ENCODE results near the gene GALNT9. TPM values are rescaled to one million over a fixed set of nuclear protein-coding genes. Genes with fewer than 3 reads are reported as not detected.

The GALNT9 gene
- polyA plus RNA-seq, 1 donor from 2014 or later: 13.5 TPM

GRCh38 chr12:132294121-132295034, 35.0 kb downstream of the GALNT9 start:
- H4K20me1 ChIP-seq (ENCODE audit: insufficient read depth): no peaks in the 10 kb centered on the region
- no peaks in the 10 kb centered on the region for H3K36me3 ChIP-seq (ENCODE audit: insufficient read depth, low read length)
- no peak overlapping the region for H3K4me2 ChIP-seq (ENCODE audit: low read length)
- no peak overlapping the region for H2AFZ ChIP-seq (ENCODE audit: low read depth, low read length)
- TF ChIP-seq SMC3 (conservative IDR thresholded peaks at IDR 0.05; ENCODE audit: poor library complexity) (no peak), TAF1 (IDR thresholded peaks at IDR 0.05; ENCODE audit: low read depth) (no peak), EP300 (conservative IDR thresholded peaks at IDR 0.05; ENCODE audit: poor library complexity, severe bottlenecking) (no peak), CTCF (IDR thresholded peaks at IDR 0.05; ENCODE audit: poor library complexity, severe bottlenecking) (no peak), MXI1 (conservative IDR thresholded peaks at IDR 0.05; ENCODE audit: poor library complexity, severe bottlenecking) (no peak), EZH2 (IDR thresholded peaks at IDR 0.05; ENCODE audit: borderline replicate concordance, insufficient read depth, low read length, poor library complexity, severe bottlenecking) (no peak)
- TF ChIP-seq, protein P1, sequence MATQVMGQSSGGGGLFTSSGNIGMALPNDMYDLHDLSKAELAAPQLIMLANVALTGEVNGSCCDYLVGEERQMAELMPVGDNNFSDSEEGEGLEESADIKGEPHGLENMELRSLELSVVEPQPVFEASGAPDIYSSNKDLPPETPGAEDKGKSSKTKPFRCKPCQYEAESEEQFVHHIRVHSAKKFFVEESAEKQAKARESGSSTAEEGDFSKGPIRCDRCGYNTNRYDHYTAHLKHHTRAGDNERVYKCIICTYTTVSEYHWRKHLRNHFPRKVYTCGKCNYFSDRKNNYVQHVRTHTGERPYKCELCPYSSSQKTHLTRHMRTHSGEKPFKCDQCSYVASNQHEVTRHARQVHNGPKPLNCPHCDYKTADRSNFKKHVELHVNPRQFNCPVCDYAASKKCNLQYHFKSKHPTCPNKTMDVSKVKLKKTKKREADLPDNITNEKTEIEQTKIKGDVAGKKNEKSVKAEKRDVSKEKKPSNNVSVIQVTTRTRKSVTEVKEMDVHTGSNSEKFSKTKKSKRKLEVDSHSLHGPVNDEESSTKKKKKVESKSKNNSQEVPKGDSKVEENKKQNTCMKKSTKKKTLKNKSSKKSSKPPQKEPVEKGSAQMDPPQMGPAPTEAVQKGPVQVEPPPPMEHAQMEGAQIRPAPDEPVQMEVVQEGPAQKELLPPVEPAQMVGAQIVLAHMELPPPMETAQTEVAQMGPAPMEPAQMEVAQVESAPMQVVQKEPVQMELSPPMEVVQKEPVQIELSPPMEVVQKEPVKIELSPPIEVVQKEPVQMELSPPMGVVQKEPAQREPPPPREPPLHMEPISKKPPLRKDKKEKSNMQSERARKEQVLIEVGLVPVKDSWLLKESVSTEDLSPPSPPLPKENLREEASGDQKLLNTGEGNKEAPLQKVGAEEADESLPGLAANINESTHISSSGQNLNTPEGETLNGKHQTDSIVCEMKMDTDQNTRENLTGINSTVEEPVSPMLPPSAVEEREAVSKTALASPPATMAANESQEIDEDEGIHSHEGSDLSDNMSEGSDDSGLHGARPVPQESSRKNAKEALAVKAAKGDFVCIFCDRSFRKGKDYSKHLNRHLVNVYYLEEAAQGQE (IDR thresholded peaks at IDR 0.05; ENCODE audit: borderline replicate concordance): no peak
- no peaks in the 10 kb centered on the region for H3K79me2 ChIP-seq (replicated peaks; ENCODE audit: insufficient read depth, low read length)
- H3F3A ChIP-seq (ENCODE audit: insufficient read depth, low read length, poor library complexity, severe bottlenecking): no peaks in the 10 kb centered on the region
- no peak overlapping the region for H3K27ac ChIP-seq (ENCODE audit: low read length)
- H3K9me2 ChIP-seq (ENCODE audit: insufficient read depth, low read length): no peaks in the 10 kb centered on the region
- no peaks in the 10 kb centered on the region for H3K27me3 ChIP-seq (ENCODE audit: insufficient read depth, low read depth, low read length)
- H3K9ac ChIP-seq (ENCODE audit: low read length): no peak overlapping the region
- H3K9me3 ChIP-seq (ENCODE audit: low read length): no peaks in the 10 kb centered on the region
- no peak overlapping the region for H3K4me3 ChIP-seq (ENCODE audit: low read length)

GRCh38 chr12:132292328-132293319, 36.8 kb downstream of the GALNT9 start:
- no peaks in the 10 kb centered on the region for H3K9me3 ChIP-seq (ENCODE audit: low read length)
- H3K79me2 ChIP-seq (replicated peaks; ENCODE audit: insufficient read depth, low read length): no peaks in the 10 kb centered on the region
- H4K20me1 ChIP-seq (ENCODE audit: insufficient read depth): no peaks in the 10 kb centered on the region
- H3K36me3 ChIP-seq (ENCODE audit: insufficient read depth, low read length): no peaks in the 10 kb centered on the region
- H3K27ac ChIP-seq (ENCODE audit: low read length): no peak overlapping the region
- H3K9ac ChIP-seq (ENCODE audit: low read length): no peak overlapping the region
- no peak overlapping the region for H3K4me2 ChIP-seq (ENCODE audit: low read length)
- H3K27me3 ChIP-seq (ENCODE audit: insufficient read depth, low read depth, low read length): no peaks in the 10 kb centered on the region
- H2AFZ ChIP-seq (ENCODE audit: low read depth, low read length): no peak overlapping the region
- no peak overlapping the region for H3K4me3 ChIP-seq (ENCODE audit: low read length)
- TF ChIP-seq CTCF (IDR thresholded peaks at IDR 0.05; ENCODE audit: poor library complexity, severe bottlenecking) (no peak), TAF1 (IDR thresholded peaks at IDR 0.05; ENCODE audit: low read depth) (no peak), EP300 (conservative IDR thresholded peaks at IDR 0.05; ENCODE audit: poor library complexity, severe bottlenecking) (no peak), MXI1 (conservative IDR thresholded peaks at IDR 0.05; ENCODE audit: poor library complexity, severe bottlenecking) (no peak), RAD21 (conservative IDR thresholded peaks at IDR 0.05) (no peak), SMC3 (conservative IDR thresholded peaks at IDR 0.05; ENCODE audit: poor library complexity) (no peak), POLR2AphosphoS5 (IDR thresholded peaks at IDR 0.05) (no peak), EZH2 (IDR thresholded peaks at IDR 0.05; ENCODE audit: borderline replicate concordance, insufficient read depth, low read length, poor library complexity, severe bottlenecking) (no peak)
- TF ChIP-seq, protein P1 (IDR thresholded peaks at IDR 0.05; ENCODE audit: borderline replicate concordance): no peak
- H3F3A ChIP-seq (ENCODE audit: insufficient read depth, low read length, poor library complexity, severe bottlenecking): no peaks in the 10 kb centered on the region
- H3K9me2 ChIP-seq (ENCODE audit: insufficient read depth, low read length): no peaks in the 10 kb centered on the region
